HepG2 (cell line): ENCODE measurements around the gene CYP17A1. TPM values are rescaled to one million over a fixed set of nuclear protein-coding genes. Genes with fewer than 3 reads are reported as not detected.
A peak's percentile ranks its signal among the peaks of the same experiment; 100 is the strongest.

Experiments used
- AGO1 ChIP-seq: fragments of 200-400 bp; formaldehyde crosslinking; IDR thresholded peaks from 2 replicates; pipeline ENCODE4 v1.6.1; 2017; ENCODE audit warnings: mild to moderate bottlenecking, low read depth, low read length, moderate library complexity; ENCODE audit not compliant: poor library complexity, severe bottlenecking
- ATRX ChIP-seq: sonication (generic); formaldehyde crosslinking; IDR thresholded peaks from 2 replicates; pipeline ENCODE4 v1.4.0; 2020; ENCODE audit warnings: missing genetic modification reagents, borderline replicate concordance
- GFI1 ChIP-seq: sonication (generic); formaldehyde crosslinking; IDR thresholded peaks from 2 replicates; pipeline ENCODE4 v1.5.0; 2020; ENCODE audit warnings: missing genetic modification reagents, mild to moderate bottlenecking, borderline replicate concordance
- HNRNPLL ChIP-seq: fragments of 200-400 bp; formaldehyde crosslinking; IDR thresholded peaks from 2 replicates; pipeline ENCODE4 v1.6.1; 2017; ENCODE audit warnings: mild to moderate bottlenecking, low read depth, low read length; ENCODE audit not compliant: poor library complexity, severe bottlenecking
- JUN ChIP-seq: sonication (generic); formaldehyde crosslinking; IDR thresholded peaks from 2 replicates; pipeline ENCODE4 v1.4.0; 2020; ENCODE audit warnings: mild to moderate bottlenecking, missing genetic modification reagents
- KDM2A ChIP-seq: sonication (generic); formaldehyde crosslinking; IDR thresholded peaks from 2 replicates; pipeline ENCODE4 v1.4.0; 2020; ENCODE audit warnings: low read depth, missing genetic modification reagents, borderline replicate concordance
- MEIS1 ChIP-seq: sonication (generic); formaldehyde crosslinking; IDR thresholded peaks from 2 replicates; pipeline ENCODE4 v1.9.0; 2021; ENCODE audit warnings: mild to moderate bottlenecking, missing genetic modification reagents, moderate library complexity, borderline replicate concordance
- NFRKB ChIP-seq: fragments of 450-650 bp; IDR thresholded peaks from 2 replicates; pipeline ENCODE4 v1.6.1; 2017
- PLRG1 ChIP-seq: fragments of 450-650 bp; conservative IDR thresholded peaks from 2 replicates; pipeline ENCODE4 v1.6.1; 2016
- RXRB ChIP-seq: IDR thresholded peaks from 2 replicates; pipeline ENCODE4 v1.6.1; 2016; ENCODE audit warnings: borderline replicate concordance, missing genetic modification reagents, missing compliant biosample characterization
- SMC3 ChIP-seq: IDR thresholded peaks from 2 replicates; pipeline ENCODE4 v1.6.1; 2011; ENCODE audit warnings: low read length, improper control_type of control experiment
- U2AF2 ChIP-seq: fragments of 200-400 bp; formaldehyde crosslinking; IDR thresholded peaks from 2 replicates; pipeline ENCODE4 v1.6.1; 2017; ENCODE audit warnings: low read depth, mild to moderate bottlenecking, low read length
- WIZ ChIP-seq: sonication (generic); formaldehyde crosslinking; IDR thresholded peaks from 2 replicates; pipeline ENCODE4 v1.5.1; 2020; ENCODE audit warnings: mild to moderate bottlenecking, missing genetic modification reagents
- ZFP90 ChIP-seq: sonication (generic); formaldehyde crosslinking; IDR thresholded peaks from 2 replicates; pipeline ENCODE4 v1.8.0; 2022; ENCODE audit warnings: missing genetic modification reagents, mild to moderate bottlenecking, inconsistent platforms, borderline replicate concordance
- ZNF234 ChIP-seq: sonication (generic); formaldehyde crosslinking; conservative IDR thresholded peaks from 2 replicates; pipeline ENCODE4 v1.5.1; 2020; ENCODE audit warnings: mild to moderate bottlenecking, missing genetic modification reagents
- ZNF44 ChIP-seq: sonication (generic); formaldehyde crosslinking; IDR thresholded peaks from 2 replicates; pipeline ENCODE4 v1.5.1; 2020; ENCODE audit warnings: mild to moderate bottlenecking, missing genetic modification reagents
- ZNF567 ChIP-seq: sonication (generic); formaldehyde crosslinking; IDR thresholded peaks from 2 replicates; pipeline ENCODE4 v1.8.1; 2023; ENCODE audit warnings: mild to moderate bottlenecking, missing genetic modification reagents, borderline replicate concordance
- ZNF570 ChIP-seq: sonication (generic); formaldehyde crosslinking; IDR thresholded peaks from 2 replicates; pipeline ENCODE4 v1.4.0; 2020; ENCODE audit warnings: mild to moderate bottlenecking, missing genetic modification reagents, borderline replicate concordance
- ZNF761 ChIP-seq: sonication (generic); formaldehyde crosslinking; conservative IDR thresholded peaks from 2 replicates; pipeline ENCODE4 v1.4.0; 2020; ENCODE audit warnings: mild to moderate bottlenecking, missing genetic modification reagents
- ZNF766 ChIP-seq: sonication (generic); formaldehyde crosslinking; IDR thresholded peaks from 2 replicates; pipeline ENCODE4 v1.5.0; 2020; ENCODE audit warnings: missing genetic modification reagents, borderline replicate concordance
- ZNF878 ChIP-seq: sonication (generic); formaldehyde crosslinking; IDR thresholded peaks from 2 replicates; pipeline ENCODE4 v1.8.1; 2023; ENCODE audit warnings: mild to moderate bottlenecking, missing genetic modification reagents, moderate library complexity
- ZSCAN30 ChIP-seq: sonication (generic); formaldehyde crosslinking; IDR thresholded peaks from 2 replicates; pipeline ENCODE4 v1.5.0; 2020; ENCODE audit warnings: mild to moderate bottlenecking, missing genetic modification reagents
- polyA plus RNA-seq, 8 experiments: library from polyadenylated mRNA; depleted of rRNA in 3 of 8; stranded (reverse) in 7 of 8; unstranded in 1 of 8; fragments of >200 nt; fragmentation: Illumina TruSeq in 4 of 8; extraction: Trizol in 4 of 8; gene quantifications; 2 replicates each; pipeline versions ENCODE4 v1.2.1 to v1.2.3, GENCODE V29; 2011 to 2016; ENCODE audit warnings: low read depth in 4 of 8, missing spikeins in 1 of 8, mixed read lengths in 1 of 8; ENCODE audit not compliant: insufficient read depth in 1 of 8
- total RNA-seq, 5 experiments: library from RNA; depleted of rRNA; stranded (reverse); fragments of >200 nt; fragmentation: Illumina TruSeq; extraction: Trizol; gene quantifications; 2 replicates each; pipeline ENCODE4 v1.2.3, GENCODE V29; 2016; ENCODE audit warnings: low read depth in 1 of 5
- TF ChIP-seq, protein P1 (sequence below): sonication (generic); formaldehyde crosslinking; IDR thresholded peaks from 2 replicates; pipeline ENCODE4 v1.5.0; 2020; ENCODE audit warnings: mild to moderate bottlenecking, missing genetic modification reagents, borderline replicate concordance
- TF ChIP-seq, protein P2 (sequence below): sonication (generic); formaldehyde crosslinking; IDR thresholded peaks from 2 replicates; pipeline ENCODE4 v1.5.1; 2020; ENCODE audit warnings: mild to moderate bottlenecking, moderate library complexity, missing genetic modification reagents
- TF ChIP-seq, protein P3 (sequence below): IDR thresholded peaks from 2 replicates; pipeline ENCODE4 v1.6.1; 2016; ENCODE audit warnings: missing compliant biosample characterization, missing genetic modification reagents, borderline replicate concordance

The CYP17A1 gene
- total and polyA plus RNA-seq, 2 of the 13 experiments (the other 11 are each of a cell fraction or from before 2014, with no cell fraction given), result 0.13 to 1.1 TPM

DNA sequence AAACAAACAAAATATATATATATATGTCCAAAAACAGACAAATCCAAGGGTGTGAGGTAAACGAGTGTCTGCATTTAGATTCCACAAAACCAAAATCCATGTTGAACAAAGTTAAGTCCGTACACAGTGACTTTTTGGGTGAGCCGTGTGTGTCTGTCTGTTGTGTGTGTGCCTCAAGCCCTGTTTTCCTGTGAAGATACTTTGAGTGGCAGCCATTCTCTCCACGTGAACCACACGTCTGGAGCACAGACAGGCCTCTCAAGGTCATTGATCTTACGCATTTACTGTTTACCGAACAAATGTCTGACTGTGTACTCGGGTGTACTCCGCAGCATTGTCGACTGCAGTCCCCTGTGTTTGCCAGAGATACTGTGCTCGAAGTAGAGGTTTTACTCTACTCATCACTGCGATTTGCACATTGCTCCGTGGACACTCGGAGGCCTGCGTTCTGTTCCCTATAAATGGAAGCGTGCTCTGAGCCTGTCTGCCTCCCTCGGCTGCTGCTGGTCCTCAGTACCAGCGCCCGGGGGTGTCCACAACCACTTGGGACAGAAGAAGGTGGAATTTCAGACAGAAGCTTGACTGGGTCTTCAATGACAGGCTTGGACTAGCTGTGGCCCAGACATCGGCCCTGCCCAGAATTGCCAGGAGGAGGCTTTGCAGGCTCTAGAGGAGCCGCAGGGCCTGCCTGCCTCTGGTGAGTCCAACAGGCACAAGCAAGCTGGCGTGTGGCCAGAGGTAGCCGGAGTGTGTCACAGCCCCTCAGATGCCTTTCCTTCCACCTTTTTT, 22.1 kb downstream of the CYP17A1 start (continued):
- TF ChIP-seq, protein P1, sequence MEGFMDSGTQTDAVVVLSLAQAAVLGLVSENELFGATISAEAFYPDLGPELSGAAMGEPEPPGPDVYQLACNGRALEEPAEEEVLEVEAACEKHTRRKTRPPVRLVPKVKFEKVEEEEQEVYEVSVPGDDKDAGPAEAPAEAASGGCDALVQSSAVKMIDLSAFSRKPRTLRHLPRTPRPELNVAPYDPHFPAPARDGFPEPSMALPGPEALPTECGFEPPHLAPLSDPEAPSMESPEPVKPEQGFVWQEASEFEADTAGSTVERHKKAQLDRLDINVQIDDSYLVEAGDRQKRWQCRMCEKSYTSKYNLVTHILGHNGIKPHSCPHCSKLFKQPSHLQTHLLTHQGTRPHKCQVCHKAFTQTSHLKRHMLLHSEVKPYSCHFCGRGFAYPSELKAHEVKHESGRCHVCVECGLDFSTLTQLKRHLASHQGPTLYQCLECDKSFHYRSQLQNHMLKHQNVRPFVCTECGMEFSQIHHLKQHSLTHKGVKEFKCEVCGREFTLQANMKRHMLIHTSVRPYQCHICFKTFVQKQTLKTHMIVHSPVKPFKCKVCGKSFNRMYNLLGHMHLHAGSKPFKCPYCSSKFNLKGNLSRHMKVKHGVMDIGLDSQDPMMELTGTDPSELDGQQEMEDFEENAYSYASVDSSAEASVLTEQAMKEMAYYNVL (CRISPR knock-in tag), result peak; percentile 38; the same call in 1 of the 2 replicates
- TF ChIP-seq NFRKB (no peak), WIZ (CRISPR knock-in tag) (no peak), HNRNPLL (no peak), U2AF2 (no peak), ZNF878 (peak; percentile 46), PLRG1 (no peak), ZSCAN30 (0 out of 2 replicates have a peak, but pooled peaks have one; percentile 62), RXRB (CRISPR knock-in tag) (peak; percentile 84), ZNF567 (CRISPR knock-in tag) (0 out of 2 replicates have a peak, but pooled peaks have one; percentile 37), MEIS1 (CRISPR knock-in tag) (peak; percentile 90; the same call in 1 of the 2 replicates), ZNF766 (peak; percentile 80; the same call in 1 of the 2 replicates), ZNF234 (no peak), ZFP90 (no peak), JUN (CRISPR knock-in tag) (peak; percentile 28; the same call in 1 of the 2 replicates), AGO1 (no peak), ZNF570 (CRISPR knock-in tag) (no peak), SMC3 (0 out of 2 replicates have a peak, but pooled peaks have one; percentile 3), ZNF761 (CRISPR knock-in tag) (no peak), ATRX (CRISPR knock-in tag) (no peak), GFI1 (peak; percentile 64; the same call in 1 of the 2 replicates), ZNF44 (0 out of 2 replicates have a peak, but pooled peaks have one; percentile 59), KDM2A (peak; percentile 77)
- TF ChIP-seq, protein P2, sequence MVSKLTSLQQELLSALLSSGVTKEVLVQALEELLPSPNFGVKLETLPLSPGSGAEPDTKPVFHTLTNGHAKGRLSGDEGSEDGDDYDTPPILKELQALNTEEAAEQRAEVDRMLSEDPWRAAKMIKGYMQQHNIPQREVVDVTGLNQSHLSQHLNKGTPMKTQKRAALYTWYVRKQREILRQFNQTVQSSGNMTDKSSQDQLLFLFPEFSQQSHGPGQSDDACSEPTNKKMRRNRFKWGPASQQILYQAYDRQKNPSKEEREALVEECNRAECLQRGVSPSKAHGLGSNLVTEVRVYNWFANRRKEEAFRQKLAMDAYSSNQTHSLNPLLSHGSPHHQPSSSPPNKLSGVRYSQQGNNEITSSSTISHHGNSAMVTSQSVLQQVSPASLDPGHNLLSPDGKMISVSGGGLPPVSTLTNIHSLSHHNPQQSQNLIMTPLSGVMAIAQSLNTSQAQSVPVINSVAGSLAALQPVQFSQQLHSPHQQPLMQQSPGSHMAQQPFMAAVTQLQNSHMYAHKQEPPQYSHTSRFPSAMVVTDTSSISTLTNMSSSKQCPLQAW (CRISPR knock-in tag), result peak; percentile 23; the same call in 1 of the 2 replicates
- TF ChIP-seq, protein P3, sequence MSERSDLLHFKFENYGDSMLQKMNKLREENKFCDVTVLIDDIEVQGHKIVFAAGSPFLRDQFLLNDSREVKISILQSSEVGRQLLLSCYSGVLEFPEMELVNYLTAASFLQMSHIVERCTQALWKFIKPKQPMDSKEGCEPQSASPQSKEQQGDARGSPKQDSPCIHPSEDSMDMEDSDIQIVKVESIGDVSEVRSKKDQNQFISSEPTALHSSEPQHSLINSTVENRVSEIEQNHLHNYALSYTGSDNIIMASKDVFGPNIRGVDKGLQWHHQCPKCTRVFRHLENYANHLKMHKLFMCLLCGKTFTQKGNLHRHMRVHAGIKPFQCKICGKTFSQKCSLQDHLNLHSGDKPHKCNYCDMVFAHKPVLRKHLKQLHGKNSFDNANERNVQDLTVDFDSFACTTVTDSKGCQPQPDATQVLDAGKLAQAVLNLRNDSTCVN, result peak; percentile 3; the same call in 1 of the 2 replicates
